ENCODE data around the gene PPP2R5C.

Gene PPP2R5C

GRCh38 chr14:101839236-101839635 is 77.7 kb downstream of the PPP2R5C start:
- TF ChIP-seq CTCF (IDR thresholded peaks at IDR 0.05; ENCODE audit: low read depth, low read length), result no peak
- DNase-seq (ENCODE audit: low read depth in 2 of 2), result no peak
- no peak overlapping the region for H3K4me3 ChIP-seq (replicated peaks in 1 of 2; ENCODE audit: low read depth in 2 of 2, low read length in 2 of 2)

GRCh38 chr14:101839661-101840060 is 78.2 kb downstream of the PPP2R5C start:
- no peak for DNase-seq (ENCODE audit: low read depth in 2 of 2)
- H3K4me3 ChIP-seq (replicated peaks in 1 of 2; ENCODE audit: low read depth in 2 of 2, low read length in 2 of 2), result no peak overlapping the region
- TF ChIP-seq CTCF (IDR thresholded peaks at IDR 0.05; ENCODE audit: low read depth, low read length), result no peak

- H3K4me3 ChIP-seq (replicated peaks in 1 of 2; ENCODE audit: low read depth in 2 of 2, low read length in 2 of 2), result no peak overlapping the region
- DNase-seq (ENCODE audit: low read depth in 2 of 2), result no peak
- TF ChIP-seq CTCF (IDR thresholded peaks at IDR 0.05; ENCODE audit: low read depth, low read length), result no peak
Measured at GRCh38 chr14:101840649-101841369, 79.3 kb downstream of the PPP2R5C start.

GRCh38 chr14:101843038-101843437 is 81.5 kb downstream of the PPP2R5C start:
- TF ChIP-seq CTCF (IDR thresholded peaks at IDR 0.05; ENCODE audit: low read depth, low read length), result no peak
- no peak overlapping the region for H3K4me3 ChIP-seq (replicated peaks in 1 of 2; ENCODE audit: low read depth in 2 of 2, low read length in 2 of 2)
- DNase-seq (ENCODE audit: low read depth in 2 of 2), result no peak

GRCh38 chr14:101843665-101844064 is 82.2 kb downstream of the PPP2R5C start:
- no peak for DNase-seq (ENCODE audit: low read depth in 2 of 2)
- no peak overlapping the region for H3K4me3 ChIP-seq (replicated peaks in 1 of 2; ENCODE audit: low read depth in 2 of 2, low read length in 2 of 2)
- peak; percentile 10 for TF ChIP-seq CTCF (IDR thresholded peaks at IDR 0.05; ENCODE audit: low read depth, low read length)

GRCh38 chr14:101844219-101844618 is 82.7 kb downstream of the PPP2R5C start:
- no peak for TF ChIP-seq CTCF (IDR thresholded peaks at IDR 0.05; ENCODE audit: low read depth, low read length)
- H3K4me3 ChIP-seq (replicated peaks in 1 of 2; ENCODE audit: low read depth in 2 of 2, low read length in 2 of 2), result no peak overlapping the region
- DNase-seq (ENCODE audit: low read depth in 2 of 2), result no peak

GRCh38 chr14:101844751-101845150 is 83.2 kb downstream of the PPP2R5C start:
- DNase-seq (ENCODE audit: low read depth in 2 of 2), result no peak
- no peak overlapping the region for H3K4me3 ChIP-seq (replicated peaks in 1 of 2; ENCODE audit: low read depth in 2 of 2, low read length in 2 of 2)
- no peak for TF ChIP-seq CTCF (IDR thresholded peaks at IDR 0.05; ENCODE audit: low read depth, low read length)

Data from cardiac fibroblast (primary cell).